Osteocyte (in vitro differentiated cells): ENCODE data around the gene EEF1A2. TPM values are rescaled to one million over a fixed set of nuclear protein-coding genes. Genes with fewer than 3 reads are reported as not detected.

ENCODE experiments used
- DNase-seq: peaks from one replicate; pipeline ENCODE4 v3.0.0; 2021; ENCODE audit warnings: mixed read lengths; ENCODE audit not compliant: unreplicated experiment; ENCODE audit errors: extremely low spot score
- H3K27ac Mint-ChIP-seq: one replicate; pipeline ENCODE4 v1.8.0; 2021; ENCODE audit warnings: mild to moderate bottlenecking, mixed read lengths; ENCODE audit not compliant: unreplicated experiment
- H3K27me3 Mint-ChIP-seq: one replicate; pipeline ENCODE4 v1.8.0; 2021; ENCODE audit warnings: mixed read lengths; ENCODE audit not compliant: unreplicated experiment
- H3K36me3 Mint-ChIP-seq: one replicate; pipeline ENCODE4 v1.8.0; 2021; ENCODE audit warnings: mixed read lengths; ENCODE audit not compliant: unreplicated experiment
- H3K4me1 Mint-ChIP-seq: one replicate; pipeline ENCODE4 v1.8.0; 2021; ENCODE audit warnings: mixed read lengths; ENCODE audit not compliant: unreplicated experiment
- H3K4me3 Mint-ChIP-seq: one replicate; pipeline ENCODE4 v1.8.0; 2021; ENCODE audit warnings: mild to moderate bottlenecking, moderate library complexity, mixed read lengths; ENCODE audit not compliant: unreplicated experiment
- H3K9me3 Mint-ChIP-seq: one replicate; pipeline ENCODE4 v1.8.0; 2021; ENCODE audit warnings: mixed read lengths; ENCODE audit not compliant: unreplicated experiment
- CTCF ChIP-seq: fragments of 200-600 bp; sonication (generic); IDR thresholded peaks from 2 replicates; pipeline ENCODE4 v1.5.0; 2021; ENCODE audit warnings: antibody characterized with exemption, mild to moderate bottlenecking, moderate library complexity
- total RNA-seq: library from RNA; stranded (reverse); gene quantifications from 2 replicates; pipeline ENCODE4 v1.2.1, GENCODE V29; 2021

EEF1A2 gene
- total RNA-seq, 1 donor from 2014 or later = 0.56 TPM

- Mint-ChIP-seq H3K36me3 (no peaks in the 10 kb centered on the region), H3K4me1 (peaks cover 7% of the 10 kb centered on the region), H3K27ac (no peak overlapping the region), H3K4me3 (no peak overlapping the region), H3K27me3 (peaks cover 15% of the 10 kb centered on the region), H3K9me3 (no peaks in the 10 kb centered on the region)
- no peak for TF ChIP-seq CTCF
- no peak for DNase-seq
These were observed 11.6 kb downstream of the EEF1A2 start for GRCh38 chr20:63487116-63487764.

- H3K4me1 Mint-ChIP-seq = peaks cover 9% of the 10 kb centered on the region
- DNase-seq = no peak
- H3K27ac Mint-ChIP-seq = no peak overlapping the region
- H3K9me3 Mint-ChIP-seq = no peaks in the 10 kb centered on the region
- H3K4me3 Mint-ChIP-seq = no peak overlapping the region
- H3K36me3 Mint-ChIP-seq = no peaks in the 10 kb centered on the region
- no peak for TF ChIP-seq CTCF
- peaks cover 17% of the 10 kb centered on the region for H3K27me3 Mint-ChIP-seq
These were observed 12.5 kb downstream of the EEF1A2 start for GRCh38 chr20:63486300-63486855.

GRCh38 chr20:63484651-63485403, 14.1 kb downstream of the EEF1A2 start:
- DNase-seq = no peak
- Mint-ChIP-seq H3K27me3 (peaks cover 17% of the 10 kb centered on the region), H3K36me3 (no peaks in the 10 kb centered on the region), H3K27ac (no peak overlapping the region), H3K4me3 (no peak overlapping the region), H3K4me1 (peaks cover 9% of the 10 kb centered on the region), H3K9me3 (no peaks in the 10 kb centered on the region)
- TF ChIP-seq CTCF = no peak

- TF ChIP-seq CTCF = no peak
- H3K27me3 Mint-ChIP-seq = peaks cover 17% of the 10 kb centered on the region
These were observed 14.6 kb downstream of the EEF1A2 start for GRCh38 chr20:63484236-63484635.

GRCh38 chr20:63483834-63484233, 15.0 kb downstream of the EEF1A2 start:
- Mint-ChIP-seq H3K27ac (no peak overlapping the region), H3K9me3 (no peaks in the 10 kb centered on the region), H3K36me3 (no peaks in the 10 kb centered on the region), H3K4me3 (no peak overlapping the region), H3K4me1 (peaks cover 9% of the 10 kb centered on the region), H3K27me3 (peaks cover 16% of the 10 kb centered on the region)
- DNase-seq = no peak
- TF ChIP-seq CTCF = no peak

More at GRCh38 chr20:63484236-63484635, 14.6 kb downstream of the EEF1A2 start:
- Mint-ChIP-seq H3K4me1 (peaks cover 9% of the 10 kb centered on the region), H3K4me3 (no peak overlapping the region), H3K9me3 (no peaks in the 10 kb centered on the region), H3K27ac (no peak overlapping the region), H3K36me3 (no peaks in the 10 kb centered on the region)
- DNase-seq = no peak
